Bone marrow (tissue), 2 donors: Measurements from ENCODE around the gene ACSS3.
"Not testable (repeated sequence)": the region's sequence is repeated elsewhere in the genome, so short reads cannot be mapped to it uniquely, and the experiment has no call there.

Experiments used
- DNase-seq, 2 donors: peaks; one replicate each; lab custom pipeline; 2025; lab: John Stamatoyannopoulos, UW

Gene ACSS3

GRCh38 chr12:81077686-81078441 lies at the start of gene ACSS3:
TSS of gene ACSS3 (plus strand) at chr12:81078079. CDS start at chr12:81078121, 42 bp downstream.
- DNase-seq, result no peak

GRCh38 chr12:81034926-81035325 lies 43.0 kb upstream of the ACSS3 start:
- no peak for DNase-seq

GRCh38 chr12:81039231-81039630 lies 38.6 kb upstream of the ACSS3 start:
- DNase-seq, result no peak

- no peak for DNase-seq
These were observed 33.7 kb upstream of the ACSS3 start for GRCh38 chr12:81043979-81044740.

- DNase-seq, result not testable (repeated sequence)
These were observed 12.9 kb upstream of the ACSS3 start for GRCh38 chr12:81064971-81065370.

GRCh38 chr12:81070846-81071245 lies 7.0 kb upstream of the ACSS3 start:
- DNase-seq, result no peak

GRCh38 chr12:81075539-81075938 lies 2.3 kb upstream of the ACSS3 start:
- DNase-seq, result no peak

- no peak for DNase-seq
These were observed 572 bp upstream of the ACSS3 start for GRCh38 chr12:81077329-81077685.

GRCh38 chr12:81078469-81079196 lies 754 bp downstream of the ACSS3 start:
- no peak for DNase-seq

- no peak for DNase-seq
These were observed 1.6 kb downstream of the ACSS3 start for GRCh38 chr12:81079280-81080076.

- DNase-seq, result no peak
These were observed 2.6 kb downstream of the ACSS3 start for GRCh38 chr12:81080431-81080983.

GRCh38 chr12:81081726-81082125 lies 3.8 kb downstream of the ACSS3 start:
- no peak for DNase-seq

GRCh38 chr12:81083018-81083417 lies 5.1 kb downstream of the ACSS3 start:
- DNase-seq, result no peak

GRCh38 chr12:81083906-81084513 lies 6.1 kb downstream of the ACSS3 start:
- DNase-seq, result no peak

- DNase-seq, result no peak
These were observed 7.0 kb downstream of the ACSS3 start for GRCh38 chr12:81084811-81085350.

- DNase-seq, result no peak
These were observed 8.0 kb downstream of the ACSS3 start for GRCh38 chr12:81085832-81086231.

GRCh38 chr12:81086342-81086741 lies 8.5 kb downstream of the ACSS3 start:
- DNase-seq, result no peak

- DNase-seq, result no peak
These were observed 10.3 kb downstream of the ACSS3 start for GRCh38 chr12:81088221-81088620.

GRCh38 chr12:81089412-81089811 lies 11.5 kb downstream of the ACSS3 start:
- DNase-seq, result no peak

GRCh38 chr12:81092053-81092452 lies 14.2 kb downstream of the ACSS3 start:
- no peak for DNase-seq
